H9 (cell line): Measurements from ENCODE around the gene EIF4E. TPM values are rescaled to one million over a fixed set of nuclear protein-coding genes. Genes with fewer than 3 reads are reported as not detected.

Source experiments
- DNase-seq: peaks from one replicate; pipeline ENCODE4 v3.0.0-alpha.2; 2017
- H2AFZ ChIP-seq: one replicate; pipeline ENCODE4 v1.6.1; 2013; ENCODE audit warnings: mild to moderate bottlenecking, low read length, control low read depth, moderate library complexity
- H2AK5ac ChIP-seq: 2 replicates; pipeline ENCODE4 v1.6.1; 2013; ENCODE audit warnings: low read length, control low read depth, mixed read lengths; ENCODE audit not compliant: insufficient read length
- H2BK120ac ChIP-seq: one replicate; pipeline ENCODE4 v1.6.1; 2013; ENCODE audit warnings: low read depth, mild to moderate bottlenecking, low read length, control low read depth, inconsistent platforms; ENCODE audit not compliant: poor library complexity, severe bottlenecking
- H2BK12ac ChIP-seq: 2 replicates; pipeline ENCODE4 v1.6.1; 2013; ENCODE audit warnings: low read length, control low read depth, mixed read lengths, low read depth; ENCODE audit not compliant: insufficient read length
- H2BK15ac ChIP-seq: 2 replicates; pipeline ENCODE4 v1.6.1; 2013; ENCODE audit warnings: low read depth, low read length, control low read depth
- H2BK20ac ChIP-seq: one replicate; pipeline ENCODE4 v1.6.1; 2013; ENCODE audit warnings: low read depth, mild to moderate bottlenecking, low read length, control low read depth, inconsistent platforms; ENCODE audit not compliant: poor library complexity, severe bottlenecking
- H2BK5ac ChIP-seq: 2 replicates; pipeline ENCODE4 v1.6.1; 2013; ENCODE audit warnings: low read length, control low read depth, mixed read lengths; ENCODE audit not compliant: insufficient read length
- H3K14ac ChIP-seq: 2 replicates; pipeline ENCODE4 v1.6.1; 2013; ENCODE audit warnings: low read length, control low read depth; ENCODE audit not compliant: insufficient read depth
- H3K18ac ChIP-seq: 2 replicates; pipeline ENCODE4 v1.6.1; 2013; ENCODE audit warnings: low read depth, mild to moderate bottlenecking, mixed read lengths, low read length, control low read depth; ENCODE audit not compliant: insufficient read length
- H3K23ac ChIP-seq: 2 replicates; pipeline ENCODE4 v1.6.1; 2013; ENCODE audit warnings: low read length, control low read depth, mixed read lengths, low read depth; ENCODE audit not compliant: insufficient read length
- H3K23me2 ChIP-seq: 2 replicates; pipeline ENCODE4 v1.6.1; 2013; ENCODE audit warnings: low read depth, mild to moderate bottlenecking, mixed read lengths, low read length, control low read depth; ENCODE audit not compliant: insufficient read length, poor library complexity, severe bottlenecking
- H3K27ac ChIP-seq: 2 replicates; pipeline ENCODE4 v1.5.1; 2013; ENCODE audit warnings: low read length, control low read depth, mixed read lengths, low read depth; ENCODE audit not compliant: insufficient read length
- H3K27me3 ChIP-seq: 2 replicates; pipeline ENCODE4 v1.6.1; 2013; ENCODE audit warnings: low read length, control low read depth, inconsistent platforms; ENCODE audit not compliant: insufficient read depth
- H3K4ac ChIP-seq: 2 replicates; pipeline ENCODE4 v1.6.1; 2013; ENCODE audit warnings: low read depth, mild to moderate bottlenecking, control low read depth, inconsistent platforms, low read length, moderate library complexity
- H3K4me1 ChIP-seq: 2 replicates; pipeline ENCODE4 v1.6.1; 2013; ENCODE audit warnings: low read length, control low read depth, inconsistent platforms; ENCODE audit not compliant: insufficient read depth
- H3K4me2 ChIP-seq: 2 replicates; pipeline ENCODE4 v1.6.1; 2013; ENCODE audit warnings: low read length, control low read depth, mixed read lengths; ENCODE audit not compliant: insufficient read length, insufficient read depth
- H3K56ac ChIP-seq: 2 replicates; pipeline ENCODE4 v1.6.1; 2013; ENCODE audit warnings: low read depth, mild to moderate bottlenecking, mixed read lengths, low read length, control low read depth; ENCODE audit not compliant: insufficient read length
- H3K79me1 ChIP-seq: 2 replicates; pipeline ENCODE4 v1.6.1; 2013; ENCODE audit warnings: low read depth, mild to moderate bottlenecking, moderate library complexity, low read length, control low read depth, inconsistent platforms; ENCODE audit not compliant: insufficient read depth, poor library complexity, severe bottlenecking
- H3K79me2 ChIP-seq: 2 replicates; pipeline ENCODE4 v1.6.1; 2013; ENCODE audit warnings: low read length, control low read depth, inconsistent platforms; ENCODE audit not compliant: insufficient read depth
- H3K9ac ChIP-seq: 2 replicates; pipeline ENCODE4 v1.6.1; 2013; ENCODE audit warnings: low read length, control low read depth, mixed read lengths; ENCODE audit not compliant: insufficient read length; ENCODE audit errors: extremely low read depth
- H3K9me3 ChIP-seq: one replicate; pipeline ENCODE4 v1.6.1; 2013; ENCODE audit warnings: low read depth, low read length, inconsistent platforms; ENCODE audit not compliant: control insufficient read depth
- H3T11ph ChIP-seq: one replicate; pipeline ENCODE4 v1.6.1; 2013; ENCODE audit warnings: mild to moderate bottlenecking, low read length, control low read depth, inconsistent platforms
- H4K20me1 ChIP-seq: one replicate; pipeline ENCODE4 v1.6.1; 2013; ENCODE audit not compliant: control insufficient read depth, insufficient read length, insufficient read depth
- H4K5ac ChIP-seq: 2 replicates; pipeline ENCODE4 v1.6.1; 2013; ENCODE audit warnings: low read depth, mild to moderate bottlenecking, mixed read lengths, low read length, control low read depth; ENCODE audit not compliant: insufficient read length
- H4K8ac ChIP-seq: replicated peaks from 2 replicates; pipeline ENCODE4 v1.6.1; 2013; ENCODE audit warnings: low read length, control low read depth, mixed read lengths, low read depth; ENCODE audit not compliant: insufficient read length
- H4K91ac ChIP-seq: 2 replicates; pipeline ENCODE4 v1.6.1; 2013; ENCODE audit warnings: low read depth, mild to moderate bottlenecking, moderate library complexity, mixed read lengths, low read length, control low read depth; ENCODE audit not compliant: insufficient read length
- H3K27ac Mint-ChIP-seq, 3 experiments: 2 replicates in 2 of 3; 3 replicates in 1 of 3; pipeline ENCODE4 v1.8.0; 2020 to 2021; ENCODE audit warnings: mixed read lengths in 3 of 3, mild to moderate bottlenecking in 1 of 3, moderate library complexity in 1 of 3
- H3K27me3 Mint-ChIP-seq: 2 replicates; pipeline ENCODE4 v1.8.0; 2021; ENCODE audit warnings: low read depth, mild to moderate bottlenecking, moderate library complexity, mixed read lengths
- H3K36me3 Mint-ChIP-seq, 3 experiments: 2 replicates in 2 of 3; 3 replicates in 1 of 3; pipeline ENCODE4 v1.8.0; 2020 to 2021; ENCODE audit warnings: low read depth in 3 of 3, mixed read lengths in 3 of 3; ENCODE audit not compliant: insufficient read depth in 1 of 3
- H3K4me1 Mint-ChIP-seq, 2 experiments: 2 replicates each; pipeline ENCODE4 v1.8.0; 2020; ENCODE audit warnings: mixed read lengths in 2 of 2
- H3K4me3 Mint-ChIP-seq, 2 experiments: 2 replicates in 1 of 2; 3 replicates in 1 of 2; pipeline ENCODE4 v1.8.0; 2020 to 2021; ENCODE audit warnings: mild to moderate bottlenecking in 2 of 2, mixed read lengths in 2 of 2, moderate library complexity in 1 of 2
- H3K9me3 Mint-ChIP-seq, 2 experiments: 2 replicates in 1 of 2; 3 replicates in 1 of 2; pipeline ENCODE4 v1.8.0; 2020; ENCODE audit warnings: mild to moderate bottlenecking in 2 of 2, mixed read lengths in 2 of 2, moderate library complexity in 1 of 2
- WGBS: extraction: QIAGEN DNeasy Blood & Tissue Kit; methylation state at CpG from one replicate; pipeline ENCODE4 v1.1.7; 2013; ENCODE audit warnings: missing lambda C conversion rate, low lambda C conversion rate, mixed read lengths; ENCODE audit not compliant: insufficient read length; ENCODE audit errors: extremely low coverage; 5-methylcytosine and 5-hydroxymethylcytosine counted together
- total RNA-seq: library from RNA; stranded (reverse); gene quantifications from 2 replicates; pipeline ENCODE4 v1.2.1, GENCODE V29; 2021
- TF ChIP-seq, protein P1 (sequence below): fragments of 200-600 bp; sonication (generic); conservative IDR thresholded peaks from 3 replicates; pipeline ENCODE4 v1.8.0; 2021; ENCODE audit warnings: antibody characterized with exemption, mild to moderate bottlenecking

The EIF4E gene
- total RNA-seq, 1 experiment from 2014 or later, result 163 TPM

DNA sequence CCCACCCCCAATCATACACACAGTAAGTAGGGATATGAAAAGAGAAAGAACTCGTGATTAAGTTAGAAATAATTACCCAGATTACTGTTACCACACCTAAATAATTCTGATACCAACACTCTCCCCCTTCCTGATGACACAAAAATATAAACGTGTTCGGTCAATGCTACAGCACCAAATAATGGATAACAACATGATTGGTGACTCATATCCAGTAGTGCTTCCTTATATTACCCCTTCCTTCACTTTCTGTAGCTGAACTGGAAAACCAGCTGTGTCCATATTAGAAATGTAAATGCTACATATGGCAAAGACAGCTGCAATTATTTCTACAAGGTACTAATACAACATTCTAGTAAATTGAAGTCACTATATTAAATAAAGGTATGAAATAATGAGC, 20.8 kb downstream of the EIF4E start:
- Histone ChIP-seq H2BK5ac (no peak overlapping the region), H2AFZ (no peak overlapping the region), H4K20me1 (no peaks in the 10 kb centered on the region), H2BK20ac (no peak overlapping the region), H2BK15ac (no peak overlapping the region), H3K79me1 (peaks cover 10% of the 10 kb centered on the region), H3K18ac (no peak overlapping the region), H3K23ac (no peak overlapping the region), H2BK12ac (no peak overlapping the region), H3K27ac (no peak overlapping the region), H3K9me3 (no peaks in the 10 kb centered on the region), H2AK5ac (no peak overlapping the region), H4K5ac (no peak overlapping the region), H4K8ac (no peak overlapping the region), H3K4ac (no peak overlapping the region), H4K91ac (no peak overlapping the region), H3K9ac (no peak overlapping the region), H3K14ac (no peak overlapping the region), H3K79me2 (peaks cover 71% of the 10 kb centered on the region), H3K4me2 (no peak overlapping the region), H3T11ph (no peak overlapping the region), H3K4me1 (peaks cover 2% of the 10 kb centered on the region; the same call in 1 of the 2 replicates), H3K56ac (no peak overlapping the region), H2BK120ac (no peak overlapping the region), H3K27me3 (no peaks in the 10 kb centered on the region), H3K23me2 (no peaks in the 10 kb centered on the region)
- TF ChIP-seq, protein P1, sequence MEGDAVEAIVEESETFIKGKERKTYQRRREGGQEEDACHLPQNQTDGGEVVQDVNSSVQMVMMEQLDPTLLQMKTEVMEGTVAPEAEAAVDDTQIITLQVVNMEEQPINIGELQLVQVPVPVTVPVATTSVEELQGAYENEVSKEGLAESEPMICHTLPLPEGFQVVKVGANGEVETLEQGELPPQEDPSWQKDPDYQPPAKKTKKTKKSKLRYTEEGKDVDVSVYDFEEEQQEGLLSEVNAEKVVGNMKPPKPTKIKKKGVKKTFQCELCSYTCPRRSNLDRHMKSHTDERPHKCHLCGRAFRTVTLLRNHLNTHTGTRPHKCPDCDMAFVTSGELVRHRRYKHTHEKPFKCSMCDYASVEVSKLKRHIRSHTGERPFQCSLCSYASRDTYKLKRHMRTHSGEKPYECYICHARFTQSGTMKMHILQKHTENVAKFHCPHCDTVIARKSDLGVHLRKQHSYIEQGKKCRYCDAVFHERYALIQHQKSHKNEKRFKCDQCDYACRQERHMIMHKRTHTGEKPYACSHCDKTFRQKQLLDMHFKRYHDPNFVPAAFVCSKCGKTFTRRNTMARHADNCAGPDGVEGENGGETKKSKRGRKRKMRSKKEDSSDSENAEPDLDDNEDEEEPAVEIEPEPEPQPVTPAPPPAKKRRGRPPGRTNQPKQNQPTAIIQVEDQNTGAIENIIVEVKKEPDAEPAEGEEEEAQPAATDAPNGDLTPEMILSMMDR, result no peak
- peaks cover 40 to 42% of the 10 kb centered on the region in 2 experiments for H3K4me1 Mint-ChIP-seq
- peak overlapping the region in 1 of 3 experiments; percentile 68; a peak in 2 of 7 replicates for H3K27ac Mint-ChIP-seq
- no peak overlapping the region for H3K4me3 Mint-ChIP-seq
- no CpG with 5 or more reads among the region's 3 CpGs for WGBS
- no peaks in the 10 kb centered on the region for H3K9me3 Mint-ChIP-seq
- H3K27me3 Mint-ChIP-seq, result no peaks in the 10 kb centered on the region
- H3K36me3 Mint-ChIP-seq, result peaks cover 0 to 3% (median 0%) of the 10 kb centered on the region in 3 experiments; a peak in 3 of 7 replicates
- DNase-seq, result no peak
